ENCODE data around the gene SHLD1. TPM values are rescaled to one million over a fixed set of nuclear protein-coding genes. Genes with fewer than 3 reads are reported as not detected.

SHLD1 gene
- total RNA-seq, 1 donor from 2014 or later: 4.1 TPM

DNA sequence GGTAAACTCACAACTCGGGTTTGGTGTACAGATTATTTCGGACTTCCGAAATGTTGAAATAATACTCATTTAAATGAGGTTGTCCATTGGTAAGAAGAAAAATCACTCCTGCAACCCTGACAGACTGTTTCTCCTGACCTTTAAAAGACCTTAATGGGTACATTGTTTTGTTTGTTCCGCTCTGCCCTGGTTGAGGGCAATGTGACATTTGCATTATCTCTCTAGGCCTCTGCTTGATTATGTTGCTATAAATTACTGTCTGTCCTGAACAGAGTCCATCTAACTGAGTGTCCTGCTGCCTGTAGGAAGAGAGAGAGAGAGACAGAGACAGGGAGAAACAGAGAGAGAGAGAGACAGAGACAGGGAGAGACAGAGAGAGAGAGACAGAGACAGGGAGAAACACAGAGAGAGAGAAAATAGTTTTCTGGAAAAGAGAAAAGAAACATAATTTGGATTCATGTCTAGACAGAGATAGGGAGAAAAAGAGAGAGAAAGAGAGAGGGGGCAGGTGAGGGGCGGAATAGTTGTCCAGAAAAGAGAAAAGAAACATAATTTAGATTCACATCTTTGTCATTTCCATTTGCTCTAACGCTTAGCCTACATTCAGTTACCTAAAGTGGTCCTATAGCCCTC lies 83.2 kb downstream of the SHLD1 start:
- no peak for DNase-seq (ENCODE audit: extremely low spot score, unreplicated experiment)
- Mint-ChIP-seq H3K9me3 (no peaks in the 10 kb centered on the region), H3K36me3 (no peaks in the 10 kb centered on the region), H3K4me3 (no peak overlapping the region), H3K4me1 (ENCODE audit: unreplicated experiment) (no peaks in the 10 kb centered on the region), H3K27me3 (no peaks in the 10 kb centered on the region), H3K27ac (no peak overlapping the region)
- no peak for TF ChIP-seq CTCF (conservative IDR thresholded peaks at IDR 0.05)

GRCh38 chr20:5834436-5835005 lies 84.3 kb downstream of the SHLD1 start:
- TF ChIP-seq CTCF (conservative IDR thresholded peaks at IDR 0.05): no peak
- H3K4me3 Mint-ChIP-seq: no peak overlapping the region

DNA sequence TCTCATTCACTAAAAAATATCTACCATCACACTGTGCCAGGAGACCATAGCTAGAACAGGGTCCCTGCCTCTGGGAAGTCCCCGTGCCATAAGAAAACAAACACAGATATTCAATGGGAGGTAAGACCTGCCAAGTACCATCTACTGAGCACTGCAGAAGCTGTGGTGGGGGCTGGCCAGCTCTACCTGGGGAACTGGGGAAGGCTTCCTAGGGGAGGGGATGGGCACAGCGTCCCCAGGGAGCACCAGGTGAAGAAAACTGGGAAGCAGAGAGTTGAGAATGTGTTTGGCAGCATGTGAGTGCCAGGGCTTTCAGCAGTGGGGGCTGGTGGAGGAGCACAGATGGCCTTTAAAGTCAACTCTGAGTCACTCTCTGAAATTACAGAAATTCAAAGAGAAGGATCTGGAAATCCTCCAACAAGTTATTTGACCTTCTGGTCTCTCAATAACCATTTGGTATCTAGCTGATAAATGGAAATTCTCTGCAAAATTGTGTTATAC lies 85.2 kb downstream of the SHLD1 start:
- Mint-ChIP-seq H3K36me3 (no peaks in the 10 kb centered on the region), H3K9me3 (no peaks in the 10 kb centered on the region), H3K27me3 (no peaks in the 10 kb centered on the region), H3K4me3 (no peak overlapping the region), H3K27ac (no peak overlapping the region), H3K4me1 (ENCODE audit: unreplicated experiment) (no peaks in the 10 kb centered on the region)
- no peak for TF ChIP-seq CTCF (conservative IDR thresholded peaks at IDR 0.05)
- no peak for DNase-seq (ENCODE audit: extremely low spot score, unreplicated experiment)

More at GRCh38 chr20:5834436-5835005, 84.3 kb downstream of the SHLD1 start:
- Mint-ChIP-seq H3K9me3 (no peaks in the 10 kb centered on the region), H3K27me3 (no peaks in the 10 kb centered on the region), H3K36me3 (no peaks in the 10 kb centered on the region), H3K27ac (no peak overlapping the region), H3K4me1 (ENCODE audit: unreplicated experiment) (no peaks in the 10 kb centered on the region)
- no peak for DNase-seq (ENCODE audit: extremely low spot score, unreplicated experiment)

DNA sequence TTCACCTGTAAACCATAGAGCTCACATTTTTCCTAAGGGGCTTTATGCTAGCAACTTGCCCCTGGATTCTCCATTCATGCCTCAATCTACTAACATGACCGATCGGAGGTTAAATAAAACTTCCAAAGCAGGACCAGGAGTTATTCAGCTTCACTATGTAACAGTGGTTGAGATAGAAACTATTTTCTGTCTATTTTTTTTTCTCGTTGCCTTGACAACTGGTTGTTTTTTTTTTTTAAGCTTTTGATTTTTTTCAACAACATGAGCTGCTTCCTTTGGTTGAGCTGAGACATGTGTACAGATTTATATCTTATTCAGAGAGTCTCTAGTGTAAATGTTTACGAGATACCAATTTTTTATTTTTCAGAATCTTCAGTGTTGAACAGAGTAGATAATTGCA lies 85.7 kb downstream of the SHLD1 start:
- H3K27ac Mint-ChIP-seq: no peak overlapping the region

GRCh38 chr20:5836569-5836968 lies 86.4 kb downstream of the SHLD1 start:
- H3K36me3 Mint-ChIP-seq: no peaks in the 10 kb centered on the region
- no peak overlapping the region for H3K4me3 Mint-ChIP-seq
- no peaks in the 10 kb centered on the region for H3K27me3 Mint-ChIP-seq
- no peaks in the 10 kb centered on the region for H3K9me3 Mint-ChIP-seq
- no peaks in the 10 kb centered on the region for H3K4me1 Mint-ChIP-seq (ENCODE audit: unreplicated experiment)
- no peak for TF ChIP-seq CTCF (conservative IDR thresholded peaks at IDR 0.05)
- H3K27ac Mint-ChIP-seq: no peak overlapping the region
- no peak for DNase-seq (ENCODE audit: extremely low spot score, unreplicated experiment)

More for the DNA sequence above, 85.7 kb downstream of the SHLD1 start:
- Mint-ChIP-seq H3K4me3 (no peak overlapping the region), H3K9me3 (no peaks in the 10 kb centered on the region), H3K27me3 (no peaks in the 10 kb centered on the region), H3K36me3 (no peaks in the 10 kb centered on the region), H3K4me1 (ENCODE audit: unreplicated experiment) (no peaks in the 10 kb centered on the region)
- TF ChIP-seq CTCF (conservative IDR thresholded peaks at IDR 0.05): no peak
- DNase-seq (ENCODE audit: extremely low spot score, unreplicated experiment): no peak

Data from type B pancreatic cell (in vitro differentiated cells).